ENCODE results near the gene CABP5. TPM values are rescaled to one million over a fixed set of nuclear protein-coding genes. Genes with fewer than 3 reads are reported as not detected.

The CABP5 gene
- total RNA-seq, 4 donors from 2014 or later, result not detected

DNA sequence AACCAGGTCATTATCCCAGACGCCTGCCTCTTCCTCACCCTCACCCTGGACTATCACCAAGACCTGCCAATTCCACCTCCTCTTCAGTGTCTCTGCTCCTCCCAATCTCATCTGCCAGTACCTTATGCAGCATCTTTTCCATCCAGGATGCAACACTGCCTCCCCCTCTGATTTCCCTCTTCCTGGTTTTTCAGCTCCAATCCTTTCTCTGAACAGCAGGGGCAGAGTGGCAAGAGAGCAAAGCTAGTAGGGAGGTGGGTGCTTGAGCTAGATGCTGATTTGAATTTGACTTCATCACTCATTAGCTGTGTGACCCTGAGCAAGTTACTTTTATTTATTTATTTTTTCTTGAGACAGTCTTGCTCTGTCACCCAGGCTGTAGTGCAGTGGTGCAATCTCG lies 25.6 kb upstream of the CABP5 start:
- DNase-seq (ENCODE audit: low spot score) (no peak), ATAC-seq (ENCODE audit: low FRiP score) (no peak)
- TF ChIP-seq, protein P1, sequence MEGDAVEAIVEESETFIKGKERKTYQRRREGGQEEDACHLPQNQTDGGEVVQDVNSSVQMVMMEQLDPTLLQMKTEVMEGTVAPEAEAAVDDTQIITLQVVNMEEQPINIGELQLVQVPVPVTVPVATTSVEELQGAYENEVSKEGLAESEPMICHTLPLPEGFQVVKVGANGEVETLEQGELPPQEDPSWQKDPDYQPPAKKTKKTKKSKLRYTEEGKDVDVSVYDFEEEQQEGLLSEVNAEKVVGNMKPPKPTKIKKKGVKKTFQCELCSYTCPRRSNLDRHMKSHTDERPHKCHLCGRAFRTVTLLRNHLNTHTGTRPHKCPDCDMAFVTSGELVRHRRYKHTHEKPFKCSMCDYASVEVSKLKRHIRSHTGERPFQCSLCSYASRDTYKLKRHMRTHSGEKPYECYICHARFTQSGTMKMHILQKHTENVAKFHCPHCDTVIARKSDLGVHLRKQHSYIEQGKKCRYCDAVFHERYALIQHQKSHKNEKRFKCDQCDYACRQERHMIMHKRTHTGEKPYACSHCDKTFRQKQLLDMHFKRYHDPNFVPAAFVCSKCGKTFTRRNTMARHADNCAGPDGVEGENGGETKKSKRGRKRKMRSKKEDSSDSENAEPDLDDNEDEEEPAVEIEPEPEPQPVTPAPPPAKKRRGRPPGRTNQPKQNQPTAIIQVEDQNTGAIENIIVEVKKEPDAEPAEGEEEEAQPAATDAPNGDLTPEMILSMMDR (IDR thresholded peaks at IDR 0.05), result no peak

DNA sequence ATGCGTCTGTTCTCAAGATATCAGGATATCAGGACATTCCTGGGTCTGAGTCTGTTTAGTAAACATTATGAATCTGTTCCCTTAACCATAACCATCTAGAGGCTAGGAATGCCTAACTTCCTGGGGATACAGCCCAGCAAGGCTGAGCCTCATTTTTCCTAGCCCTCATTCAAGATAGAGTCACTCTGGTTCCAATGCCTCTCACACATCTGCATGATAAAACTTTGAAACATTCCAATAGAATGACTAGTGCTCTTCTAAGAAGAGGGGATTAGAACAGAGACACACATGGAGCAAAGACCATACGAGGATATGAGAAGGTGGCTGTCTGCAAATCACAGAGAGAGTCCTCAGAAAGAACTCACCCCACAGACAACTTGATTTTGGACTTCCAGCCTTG lies 20.6 kb upstream of the CABP5 start:
- DNase-seq (ENCODE audit: low spot score), result no peak
- TF ChIP-seq, protein P1 (IDR thresholded peaks at IDR 0.05), result no peak
- ATAC-seq (ENCODE audit: low FRiP score), result no peak

DNA sequence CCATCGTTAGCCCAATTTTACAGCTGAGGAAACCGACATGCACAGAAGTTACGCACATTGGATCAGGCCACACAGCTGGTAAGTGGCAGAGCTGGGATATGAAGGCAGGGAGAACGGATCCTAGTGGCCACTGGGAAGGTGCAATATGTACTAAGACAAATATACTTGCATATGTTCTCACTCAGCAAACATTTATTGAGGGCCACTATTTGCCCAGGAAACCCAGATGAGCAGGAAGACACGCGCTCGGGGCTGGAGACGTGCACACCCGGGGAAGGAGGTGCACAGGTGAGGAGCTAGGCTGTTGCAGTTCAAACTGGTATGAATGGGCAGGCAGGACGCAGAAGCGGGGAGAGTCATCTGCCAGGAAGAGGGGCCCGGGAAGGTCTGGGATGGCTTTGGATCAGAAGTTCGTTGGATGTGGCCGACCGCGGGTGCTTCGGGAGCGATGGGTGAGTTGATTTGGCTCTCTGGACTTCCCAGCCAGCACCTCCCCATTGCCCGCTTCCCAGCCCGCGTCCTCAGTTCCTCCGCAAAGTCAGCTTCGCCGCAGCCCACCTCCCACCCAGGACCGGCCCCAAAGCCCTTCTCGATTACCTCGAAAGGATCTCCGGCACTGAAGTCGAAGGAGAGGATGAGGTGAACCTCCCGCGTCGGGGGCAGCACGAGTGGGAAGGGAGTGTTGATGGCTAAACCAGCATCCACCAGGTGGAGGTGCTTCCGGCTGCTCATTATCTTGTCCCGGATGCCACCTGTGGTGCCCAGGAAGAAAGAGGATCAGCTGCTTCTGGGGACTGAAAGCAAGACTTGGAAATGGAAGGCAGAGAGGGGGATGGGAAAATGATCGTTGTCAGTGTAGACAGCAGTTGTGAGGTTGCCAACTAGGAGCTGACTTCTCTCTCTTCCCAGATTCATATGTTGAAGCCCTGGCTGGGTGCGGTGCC lies 17.8 kb upstream of the CABP5 start:
- TF ChIP-seq, protein P1 (IDR thresholded peaks at IDR 0.05), result no peak
- no peak for ATAC-seq (ENCODE audit: low FRiP score)
- DNase-seq (ENCODE audit: low spot score), result no peak

DNA sequence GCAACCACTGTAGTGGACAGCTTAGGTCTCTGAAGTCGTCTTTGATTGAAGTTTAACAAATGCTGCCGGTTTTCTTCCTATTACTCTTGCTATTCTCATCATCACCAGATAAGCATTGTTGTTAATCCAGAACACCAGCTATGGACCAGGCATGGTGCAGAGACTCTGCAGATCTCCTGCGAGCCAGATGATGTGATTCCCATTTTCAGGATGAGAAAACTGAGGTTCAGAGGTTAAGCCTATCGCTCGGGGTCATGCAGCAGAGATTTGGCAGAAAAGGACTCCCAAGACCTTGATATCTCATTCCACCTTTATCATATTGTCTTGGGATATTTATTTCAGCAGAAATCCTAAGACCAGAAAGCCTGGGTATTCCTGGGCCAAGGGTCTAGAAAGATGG lies 16.5 kb upstream of the CABP5 start:
- TF ChIP-seq, protein P1 (IDR thresholded peaks at IDR 0.05), result no peak
- DNase-seq (ENCODE audit: low spot score) (no peak), ATAC-seq (ENCODE audit: low FRiP score) (no peak)

DNA sequence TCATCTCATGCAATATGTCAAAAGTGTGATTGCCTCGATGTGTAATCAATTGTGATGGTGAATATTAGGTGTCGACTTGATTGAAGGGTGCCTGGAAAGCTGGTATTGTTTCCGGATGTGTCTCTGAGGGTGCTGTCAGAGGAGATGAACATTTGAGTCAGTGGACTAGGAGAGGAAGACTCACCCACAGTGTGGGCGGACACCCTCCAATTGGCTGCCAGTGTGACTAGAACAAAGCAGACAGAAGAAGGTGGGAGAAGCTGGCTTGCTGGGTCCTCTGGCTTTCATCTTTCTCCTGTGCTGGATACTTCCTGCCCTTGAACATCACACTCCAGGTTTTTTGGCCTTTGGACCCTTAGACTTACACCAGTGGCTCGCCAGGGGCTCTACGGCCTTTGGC lies 15.5 kb upstream of the CABP5 start:
- TF ChIP-seq, protein P1 (IDR thresholded peaks at IDR 0.05), result no peak
- no peak for ATAC-seq (ENCODE audit: low FRiP score)
- no peak for DNase-seq (ENCODE audit: low spot score)

DNA sequence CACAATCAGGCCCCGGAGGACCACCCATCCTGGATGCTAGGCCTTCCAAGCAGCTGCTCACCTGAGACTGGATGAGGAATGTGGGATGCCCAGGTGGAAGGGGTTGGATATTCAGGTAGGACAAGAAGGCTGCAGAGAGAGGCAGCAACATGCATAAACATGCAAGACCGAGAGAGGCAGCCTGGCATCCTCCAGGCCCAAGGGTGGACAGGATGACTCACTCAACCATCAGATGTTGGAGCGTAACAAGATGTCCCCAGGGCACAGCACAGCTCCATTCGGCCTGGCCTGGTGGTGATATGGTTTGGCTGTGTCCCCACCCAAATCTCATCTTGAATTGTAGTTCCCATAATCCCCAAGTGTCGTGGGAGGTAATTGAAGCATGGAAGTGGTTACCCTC lies 10.0 kb upstream of the CABP5 start:
- TF ChIP-seq, protein P1 (IDR thresholded peaks at IDR 0.05), result no peak
- DNase-seq (ENCODE audit: low spot score) (no peak), ATAC-seq (ENCODE audit: low FRiP score) (no peak)

DNA sequence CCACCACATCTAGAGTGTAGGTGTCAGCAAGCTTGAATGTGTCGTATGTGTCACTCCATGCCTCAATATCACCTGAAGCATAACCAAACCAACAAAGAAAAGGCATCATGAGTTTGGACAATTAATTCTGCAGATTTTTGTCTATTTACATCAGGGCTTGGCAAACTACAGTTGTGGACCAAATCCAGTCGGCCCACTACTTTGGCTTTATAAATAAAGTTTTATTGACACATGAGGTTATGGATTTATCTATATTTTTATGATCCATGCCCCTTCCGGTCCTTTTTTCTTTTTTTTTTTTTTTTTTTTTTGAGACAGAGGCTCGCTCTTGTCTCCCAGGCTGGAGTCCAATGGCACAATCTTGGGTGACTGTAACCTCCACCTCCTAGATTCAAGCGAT lies 9.2 kb upstream of the CABP5 start:
- ATAC-seq (ENCODE audit: low FRiP score), result no peak
- DNase-seq (ENCODE audit: low spot score), result no peak
- TF ChIP-seq, protein P1 (IDR thresholded peaks at IDR 0.05), result no peak
